Stomach (tissue), 9 donors: ENCODE results near the gene POLR2L. TPM values are rescaled to one million over a fixed set of nuclear protein-coding genes. Genes with fewer than 3 reads are reported as not detected.

Experiments
- DNase-seq, 2 donors: peaks; one replicate each; pipeline versions ENCODE4 v3.0.0 to v3.0.0-alpha.2; 2013 to 2019
- H3K27ac ChIP-seq, 5 donors: fragments of 200-600 bp in 4 of 5; sonication (generic) in 4 of 5; one replicate each; pipeline ENCODE4 v1.5.1; 2013 to 2019; ENCODE audit warnings: mild to moderate bottlenecking in 1 of 5, moderate library complexity in 1 of 5
- H3K27me3 ChIP-seq, 3 donors: fragments of 200-600 bp; sonication (generic); one replicate each; pipeline ENCODE4 v1.5.1; 2017 to 2019; ENCODE audit warnings: mixed run types in 1 of 3
- H3K36me3 ChIP-seq, 4 donors: fragments of 200-600 bp; sonication (generic); 1 replicate in 3 of 4; 2 replicates in 1 of 4; pipeline ENCODE4 v1.5.1; 2016 to 2019
- H3K4me1 ChIP-seq, 4 donors: fragments of 200-600 bp; sonication (generic); one replicate each; pipeline ENCODE4 v1.5.1; 2016 to 2019
- H3K4me3 ChIP-seq, 4 donors: fragments of 200-600 bp; sonication (generic) in 3 of 4; one replicate each; pipeline ENCODE4 v1.5.1; 2016 to 2019; ENCODE audit warnings: mild to moderate bottlenecking in 1 of 4
- H3K9me3 ChIP-seq, 4 donors: fragments of 200-600 bp; sonication (generic); one replicate each; pipeline ENCODE4 v1.5.1; 2016 to 2019
- EP300 ChIP-seq: sonication (generic); formaldehyde crosslinking; IDR thresholded peaks from one replicate; pipeline ENCODE4 v1.6.1; 2017; ENCODE audit warnings: antibody characterized with exemption
- POLR2A ChIP-seq, 4 donors: fragments of 450-650 bp; IDR thresholded peaks; one replicate each; pipeline ENCODE4 v1.6.1; 2016; ENCODE audit warnings: antibody characterized with exemption in 4 of 4, control low read depth in 2 of 4, mild to moderate bottlenecking in 1 of 4, moderate library complexity in 1 of 4
- POLR2AphosphoS5 ChIP-seq, 3 donors: sonication (generic); formaldehyde crosslinking; IDR thresholded peaks; one replicate each; pipeline ENCODE4 v1.6.1; 2016; ENCODE audit warnings: antibody characterized with exemption in 3 of 3
- WGBS, 5 donors: extraction: QIAGEN DNeasy Blood & Tissue Kit in 3 of 5; methylation state at CpG; one replicate each; pipeline versions ENCODE4 v1.1.5 to v1.1.7; 2013 to 2018; 5-methylcytosine and 5-hydroxymethylcytosine counted together
- intact Hi-C: fragments of 100-400 bp; cut with DNase I; formaldehyde crosslinking; loops from one replicate; pipeline ENCODE4 v1.15.1; 2023; ENCODE audit warnings: low total_unique reads
- polyA plus RNA-seq, 3 donors: library from polyadenylated mRNA; stranded (reverse); fragments of 200-250 nt; gene quantifications; one replicate each; pipeline ENCODE4 v1.2.3, GENCODE V29; 2013
- total RNA-seq, 5 donors: library from RNA; depleted of rRNA; stranded (reverse); fragments of >200 nt; gene quantifications; one replicate each; pipeline versions ENCODE4 v1.1.0 to v1.2.3, GENCODE V29; 2014 to 2016
- TF ChIP-seq, protein P1 (sequence below), 7 experiments: fragments of 450-650 bp in 4 of 7; fragments of 200-600 bp in 3 of 7; sonication (generic) in 3 of 7; IDR thresholded peaks; one replicate each; pipeline ENCODE4 v1.5.1; 2016 to 2019; ENCODE audit warnings: antibody characterized with exemption in 7 of 7, control low read depth in 2 of 7, mild to moderate bottlenecking in 1 of 7
- donor health status: healthy with polysubstance abuse.
- donor health status: Bipolar disorder and iron deficiency.
- donor health status: healthy.

Gene POLR2L
- total and polyA plus RNA-seq, 8 donors: 13.8 to 407 (median 110) TPM

DNA sequence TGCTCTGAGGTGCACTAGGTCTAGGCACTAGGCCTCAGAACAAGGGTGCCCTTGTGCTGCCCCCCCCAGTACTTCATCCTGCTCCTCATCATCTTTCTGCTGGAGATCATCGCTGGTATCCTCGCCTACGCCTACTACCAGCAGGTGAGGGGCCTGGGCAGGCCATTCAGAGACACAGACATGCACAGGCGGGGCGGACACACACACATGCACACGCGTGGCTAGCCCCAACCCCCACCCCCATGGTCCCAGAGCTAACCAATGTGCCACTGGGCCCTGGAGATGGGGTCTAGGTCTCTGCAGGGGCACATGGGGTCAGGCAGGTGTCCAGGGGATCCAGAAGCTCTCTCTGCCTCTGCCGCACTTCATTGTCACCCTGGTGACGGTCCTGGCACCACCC, 5.6 kb downstream of the POLR2L start:
- H3K9me3 ChIP-seq: no peaks in the 10 kb centered on the region
- TF ChIP-seq, protein P1, sequence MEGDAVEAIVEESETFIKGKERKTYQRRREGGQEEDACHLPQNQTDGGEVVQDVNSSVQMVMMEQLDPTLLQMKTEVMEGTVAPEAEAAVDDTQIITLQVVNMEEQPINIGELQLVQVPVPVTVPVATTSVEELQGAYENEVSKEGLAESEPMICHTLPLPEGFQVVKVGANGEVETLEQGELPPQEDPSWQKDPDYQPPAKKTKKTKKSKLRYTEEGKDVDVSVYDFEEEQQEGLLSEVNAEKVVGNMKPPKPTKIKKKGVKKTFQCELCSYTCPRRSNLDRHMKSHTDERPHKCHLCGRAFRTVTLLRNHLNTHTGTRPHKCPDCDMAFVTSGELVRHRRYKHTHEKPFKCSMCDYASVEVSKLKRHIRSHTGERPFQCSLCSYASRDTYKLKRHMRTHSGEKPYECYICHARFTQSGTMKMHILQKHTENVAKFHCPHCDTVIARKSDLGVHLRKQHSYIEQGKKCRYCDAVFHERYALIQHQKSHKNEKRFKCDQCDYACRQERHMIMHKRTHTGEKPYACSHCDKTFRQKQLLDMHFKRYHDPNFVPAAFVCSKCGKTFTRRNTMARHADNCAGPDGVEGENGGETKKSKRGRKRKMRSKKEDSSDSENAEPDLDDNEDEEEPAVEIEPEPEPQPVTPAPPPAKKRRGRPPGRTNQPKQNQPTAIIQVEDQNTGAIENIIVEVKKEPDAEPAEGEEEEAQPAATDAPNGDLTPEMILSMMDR (IDR thresholded peaks at IDR 0.05): no peak
- TF ChIP-seq EP300 (no peak), POLR2A (IDR thresholded peaks at IDR 0.05) (no peak), POLR2AphosphoS5 (IDR thresholded peaks at IDR 0.05) (no peak)
- no peak for DNase-seq
- peaks cover 41 to 55% (median 50%) of the 10 kb centered on the region in 4 donors for H3K36me3 ChIP-seq
- 79 to 89% (median 82%) methylated on average over 7 to 9 of the region's 9 CpGs; no CpG with 5 or more reads in 1 of the 5 donors for WGBS, 5 donors
- H3K27ac ChIP-seq: peak overlapping the region in 3 of 5 donors; percentile 91 to 98 (median 91)
- peaks cover 0 to 10% (median 0%) of the 10 kb centered on the region in 3 donors for H3K27me3 ChIP-seq
- no peak overlapping the region for H3K4me3 ChIP-seq
- intact Hi-C loops: no loop called here
- peaks cover 63 to 96% (median 92%) of the 10 kb centered on the region in 4 donors for H3K4me1 ChIP-seq

DNA sequence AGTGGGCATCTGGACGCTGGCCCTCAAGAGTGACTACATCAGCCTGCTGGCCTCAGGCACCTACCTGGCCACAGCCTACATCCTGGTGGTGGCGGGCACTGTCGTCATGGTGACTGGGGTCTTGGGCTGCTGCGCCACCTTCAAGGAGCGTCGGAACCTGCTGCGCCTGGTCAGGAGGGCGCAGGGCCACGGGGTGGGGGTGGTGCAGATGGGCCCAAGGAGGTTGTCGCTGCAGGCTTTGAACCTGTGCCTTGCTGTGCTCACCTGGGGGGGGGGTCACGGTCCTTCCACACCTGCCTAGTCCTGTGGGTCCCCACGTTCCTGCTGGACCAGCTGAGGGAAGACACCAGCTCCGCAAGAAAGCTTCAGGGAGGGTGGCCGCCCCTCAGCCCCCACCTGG, 6.1 kb downstream of the POLR2L start:
- peaks cover 41 to 55% (median 50%) of the 10 kb centered on the region in 4 donors for H3K36me3 ChIP-seq
- H3K27ac ChIP-seq: peak overlapping the region in 4 of 5 donors; percentile 4 to 98 (median 91)
- no peaks in the 10 kb centered on the region for H3K9me3 ChIP-seq
- intact Hi-C loops: no loop called here
- TF ChIP-seq, protein P1 (IDR thresholded peaks at IDR 0.05): no peak
- TF ChIP-seq EP300 (no peak), POLR2AphosphoS5 (IDR thresholded peaks at IDR 0.05) (no peak), POLR2A (IDR thresholded peaks at IDR 0.05) (no peak)
- no peak for DNase-seq
- H3K4me1 ChIP-seq: peaks cover 64 to 96% (median 92%) of the 10 kb centered on the region in 4 donors
- 85 to 89% (median 87%) methylated on average over 10 to 14 of the region's 14 CpGs for WGBS, 5 donors
- H3K27me3 ChIP-seq: peaks cover 0 to 14% (median 4%) of the 10 kb centered on the region in 3 donors
- H3K4me3 ChIP-seq: no peak overlapping the region

DNA sequence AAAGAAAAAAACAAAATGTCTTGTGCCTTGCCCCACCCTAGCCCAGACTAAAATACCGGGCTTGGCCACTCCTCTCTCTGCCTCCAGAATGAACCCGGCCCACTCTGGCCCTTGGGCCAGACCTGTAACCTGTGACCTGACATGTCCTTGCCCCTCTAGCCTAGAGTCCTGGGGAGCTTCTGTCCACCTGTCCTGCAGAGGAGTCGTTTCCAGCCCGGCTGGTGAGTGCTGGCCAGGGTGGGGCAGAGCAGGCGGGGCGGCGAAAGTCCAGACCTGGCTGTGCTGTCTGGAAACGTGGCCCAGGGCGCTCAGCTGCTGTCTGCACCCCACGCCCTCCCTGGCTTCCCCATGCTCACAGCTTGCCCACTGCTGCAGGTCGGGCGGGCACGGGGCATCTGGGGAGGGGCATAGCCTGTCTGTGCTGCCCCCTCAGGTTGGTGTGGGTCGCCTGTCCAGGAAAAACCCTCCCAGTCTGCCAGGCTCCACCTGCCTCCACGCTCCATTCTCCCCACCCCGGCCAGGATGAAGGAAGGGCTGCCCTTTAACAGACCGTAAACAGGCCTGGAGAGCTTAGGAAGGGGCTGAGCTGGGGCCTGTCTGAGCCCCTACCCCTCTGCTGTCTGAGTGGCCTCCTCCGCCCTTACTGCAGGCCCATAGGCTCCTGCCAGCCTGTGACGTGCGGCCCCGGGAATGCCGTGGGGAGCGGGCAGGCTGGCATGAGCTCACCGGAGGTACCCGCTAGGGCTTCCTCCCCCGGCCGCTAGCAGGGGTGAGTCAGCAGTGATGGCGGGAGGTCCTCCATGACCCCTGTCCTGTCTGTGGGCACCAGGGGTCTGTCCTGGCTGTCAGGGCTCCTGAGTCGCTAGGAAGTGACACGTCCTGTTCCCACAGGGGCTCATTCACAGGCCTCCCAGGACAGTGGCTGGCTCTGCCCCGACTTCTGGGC, 7.7 kb downstream of the POLR2L start:
- peaks cover 38 to 39% (median 38%) of the 10 kb centered on the region in 4 donors for H3K36me3 ChIP-seq
- DNase-seq: peak; percentile 80 to 89
- H3K4me1 ChIP-seq: peaks cover 68 to 96% (median 92%) of the 10 kb centered on the region in 4 donors
- peaks cover 0 to 31% (median 20%) of the 10 kb centered on the region in 3 donors for H3K27me3 ChIP-seq
- WGBS, 5 donors: 16 to 35% (median 27%) methylated on average over 13 to 31 of the region's 31 CpGs
- H3K9me3 ChIP-seq: no peaks in the 10 kb centered on the region
- peak overlapping the region; percentile 85 to 98 (median 91) for H3K27ac ChIP-seq
- TF ChIP-seq POLR2A (IDR thresholded peaks at IDR 0.05) (peak in 1 of 4 donors; percentile 12), EP300 (no peak), POLR2AphosphoS5 (IDR thresholded peaks at IDR 0.05) (peak; percentile 44 to 80 (median 78))
- intact Hi-C loops: no loop called here
- peak overlapping the region; percentile 73 to 80 (median 76) for H3K4me3 ChIP-seq

DNA sequence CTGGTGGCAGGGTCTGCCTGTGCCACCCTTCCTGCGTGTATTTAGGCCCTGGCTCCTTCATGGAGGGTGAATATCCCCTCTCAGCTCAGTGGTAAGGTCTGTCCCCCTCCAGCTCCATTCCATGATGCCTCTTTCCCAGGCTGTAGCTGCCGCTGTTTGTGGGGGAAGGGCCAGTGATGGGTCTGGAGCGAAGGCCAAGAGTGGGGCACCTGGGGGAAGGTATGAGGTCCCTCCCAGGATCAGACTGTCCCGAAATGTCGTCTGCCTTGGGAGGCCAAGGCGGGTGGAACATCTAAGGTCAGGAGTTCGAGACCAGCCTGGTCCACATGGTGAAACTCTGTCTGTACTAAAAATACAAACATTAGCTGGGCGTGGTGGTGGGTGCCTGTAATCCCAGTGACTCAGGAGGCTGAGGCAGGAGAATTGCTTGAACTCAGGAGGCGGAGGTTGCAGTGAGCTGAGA, 8.4 kb downstream of the POLR2L start:
- WGBS, 5 donors: 24 to 33% (median 29%) methylated on average over 9 of the region's 9 CpGs
- H3K4me3 ChIP-seq: peak overlapping the region; percentile 73 to 80 (median 76)
- H3K9me3 ChIP-seq: no peaks in the 10 kb centered on the region
- H3K27ac ChIP-seq: peak overlapping the region; percentile 85 to 98 (median 91)
- peaks cover 30 to 32% (median 31%) of the 10 kb centered on the region in 4 donors for H3K36me3 ChIP-seq
- TF ChIP-seq EP300: no peak
- TF ChIP-seq POLR2AphosphoS5 (IDR thresholded peaks at IDR 0.05): peak in 1 of 3 donors; percentile 29
- intact Hi-C loops: no loop called here
- peak in 1 of 2 donors; percentile 43 for DNase-seq
- H3K27me3 ChIP-seq: peaks cover 0 to 38% (median 28%) of the 10 kb centered on the region in 3 donors
- H3K4me1 ChIP-seq: peaks cover 75 to 96% (median 92%) of the 10 kb centered on the region in 4 donors
